K562 (cell line): ENCODE data around the gene CHD5.

Experiments used
- ERF ChIP-seq: fragments of 450-650 bp; formaldehyde crosslinking; IDR thresholded peaks from 2 replicates; pipeline ENCODE4 v1.4.0; 2020; ENCODE audit warnings: mild to moderate bottlenecking, mixed read lengths
- ETV6 ChIP-seq, 3 experiments: fragments of 150-350 bp in 1 of 3; sonication (generic) in 1 of 3; formaldehyde crosslinking in 1 of 3; IDR thresholded peaks; 2 replicates each; pipeline versions ENCODE4 v1.6.1 to v1.8.0; 2014 to 2022; ENCODE audit warnings: borderline replicate concordance in 2 of 3, low read depth in 2 of 3, antibody characterized with exemption in 1 of 3, low read length in 1 of 3, mild to moderate bottlenecking in 1 of 3, missing genetic modification reagents in 1 of 3
- FOS ChIP-seq: IDR thresholded peaks from 3 replicates; pipeline ENCODE4 v1.6.1; 2011; ENCODE audit not compliant: insufficient read length; ENCODE audit errors: extremely low read depth
- KLF10 ChIP-seq: fragments of 250-450 bp; sonication (Bioruptor Pico); IDR thresholded peaks from 2 replicates; pipeline ENCODE4 v1.6.1; 2021; ENCODE audit warnings: matching md5 sums
- MNT ChIP-seq, 2 experiments: fragments of 450-650 bp; conservative IDR thresholded peaks; 2 replicates each; pipeline ENCODE4 v1.6.1; 2017; ENCODE audit warnings: mild to moderate bottlenecking in 2 of 2, moderate library complexity in 2 of 2
- POLR2A ChIP-seq: fragments of 450-650 bp; conservative IDR thresholded peaks from 2 replicates; pipeline ENCODE4 v1.6.1; 2016
- RCOR1 ChIP-seq, 2 experiments: IDR thresholded peaks; 2 replicates each; pipeline ENCODE4 v1.6.1; 2012; ENCODE audit warnings: low read depth in 2 of 2, low read length in 2 of 2, borderline replicate concordance in 1 of 2, improper control_type of control experiment in 1 of 2
- SMAD1 ChIP-seq: fragments of 150-350 bp; IDR thresholded peaks from 2 replicates; pipeline ENCODE4 v1.6.1; 2014; ENCODE audit warnings: low read length, low read depth; ENCODE audit not compliant: partially characterized antibody
- SMARCC2 ChIP-seq: fragments of 450-650 bp; IDR thresholded peaks from 2 replicates; pipeline ENCODE4 v1.6.1; 2017; ENCODE audit warnings: antibody characterized with exemption, moderate library complexity, mild to moderate bottlenecking, low read depth
- STAT5B ChIP-seq: fragments of 250-450 bp; sonication (Bioruptor Pico); IDR thresholded peaks from 2 replicates; pipeline ENCODE4 v1.8.0; 2021; ENCODE audit warnings: mild to moderate bottlenecking, inconsistent platforms
- SUPT5H ChIP-seq: fragments of 450-650 bp; IDR thresholded peaks from 2 replicates; pipeline ENCODE4 v1.6.1; 2016
- TCF7L2 ChIP-seq: fragments of 150-350 bp; IDR thresholded peaks from 2 replicates; pipeline ENCODE4 v1.6.1; 2016; ENCODE audit warnings: low read depth, mild to moderate bottlenecking, low read length, moderate library complexity
- ZNF655 ChIP-seq: fragments of 250-450 bp; sonication (Bioruptor Pico); IDR thresholded peaks from 2 replicates; pipeline ENCODE4 v1.5.0; 2021
- TF ChIP-seq, protein P1 (sequence below), 3 experiments: IDR thresholded peaks in 2 of 3; conservative IDR thresholded peaks in 1 of 3; 2 replicates each; pipeline ENCODE4 v1.5.1; 2011 to 2012; ENCODE audit warnings: low read length in 3 of 3, mild to moderate bottlenecking in 3 of 3, control low read depth in 2 of 3, improper control_type of control experiment in 1 of 3, inconsistent platforms in 1 of 3, low read depth in 1 of 3, mixed read lengths in 1 of 3, moderate library complexity in 1 of 3; ENCODE audit not compliant: insufficient read depth in 2 of 3

- TF ChIP-seq SUPT5H (no peak), MNT (conservative IDR thresholded peaks at IDR 0.05) (no peak), TCF7L2 (no peak), ETV6 (IDR thresholded peaks at IDR 0.05; ENCODE audit: borderline replicate concordance in 1 of 2, low read depth in 2 of 2, low read length in 1 of 2) (no peak), ETV6 (CRISPR knock-in tag; IDR thresholded peaks at IDR 0.05; ENCODE audit: borderline replicate concordance) (no peak), KLF10 (CRISPR knock-in tag) (no peak), SMAD1 (no peak), RCOR1 (IDR thresholded peaks at IDR 0.05; ENCODE audit: borderline replicate concordance in 1 of 2, low read depth in 2 of 2, low read length in 2 of 2) (no peak), ERF (CRISPR knock-in tag) (no peak), POLR2A (no peak), ZNF655 (CRISPR knock-in tag) (no peak), FOS (no peak), SMARCC2 (no peak), STAT5B (CRISPR knock-in tag) (no peak)
- TF ChIP-seq, protein P1, sequence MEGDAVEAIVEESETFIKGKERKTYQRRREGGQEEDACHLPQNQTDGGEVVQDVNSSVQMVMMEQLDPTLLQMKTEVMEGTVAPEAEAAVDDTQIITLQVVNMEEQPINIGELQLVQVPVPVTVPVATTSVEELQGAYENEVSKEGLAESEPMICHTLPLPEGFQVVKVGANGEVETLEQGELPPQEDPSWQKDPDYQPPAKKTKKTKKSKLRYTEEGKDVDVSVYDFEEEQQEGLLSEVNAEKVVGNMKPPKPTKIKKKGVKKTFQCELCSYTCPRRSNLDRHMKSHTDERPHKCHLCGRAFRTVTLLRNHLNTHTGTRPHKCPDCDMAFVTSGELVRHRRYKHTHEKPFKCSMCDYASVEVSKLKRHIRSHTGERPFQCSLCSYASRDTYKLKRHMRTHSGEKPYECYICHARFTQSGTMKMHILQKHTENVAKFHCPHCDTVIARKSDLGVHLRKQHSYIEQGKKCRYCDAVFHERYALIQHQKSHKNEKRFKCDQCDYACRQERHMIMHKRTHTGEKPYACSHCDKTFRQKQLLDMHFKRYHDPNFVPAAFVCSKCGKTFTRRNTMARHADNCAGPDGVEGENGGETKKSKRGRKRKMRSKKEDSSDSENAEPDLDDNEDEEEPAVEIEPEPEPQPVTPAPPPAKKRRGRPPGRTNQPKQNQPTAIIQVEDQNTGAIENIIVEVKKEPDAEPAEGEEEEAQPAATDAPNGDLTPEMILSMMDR (IDR thresholded peaks at IDR 0.05 in 2 of 3, conservative IDR thresholded peaks at IDR 0.05 in 1 of 3; ENCODE audit: insufficient read depth in 2 of 3, low read depth in 1 of 3, low read length in 3 of 3) = no peak
These were observed 123.6 kb downstream of the CHD5 start for GRCh38 chr1:6056572-6056948.
